Measurements from ENCODE around the gene CNTNAP2.

The CNTNAP2 gene

GRCh38 chr7:147304376-147304775, 1187.8 kb downstream of the CNTNAP2 start:
- DNase-seq: no peak

- no peak for DNase-seq
Measured at GRCh38 chr7:147305827-147306226, 1189.2 kb downstream of the CNTNAP2 start.

- DNase-seq: no peak
Measured at GRCh38 chr7:147308539-147308938, 1191.9 kb downstream of the CNTNAP2 start.

- no peak for DNase-seq
Measured at GRCh38 chr7:147311336-147311735, 1194.7 kb downstream of the CNTNAP2 start.

GRCh38 chr7:147321504-147321903, 1204.9 kb downstream of the CNTNAP2 start:
- DNase-seq: no peak

GRCh38 chr7:147332988-147333387, 1216.4 kb downstream of the CNTNAP2 start:
- DNase-seq: no peak

- no peak for DNase-seq
Measured at GRCh38 chr7:147363101-147363500, 1246.5 kb downstream of the CNTNAP2 start.

GRCh38 chr7:147376192-147376591, 1259.6 kb downstream of the CNTNAP2 start:
- DNase-seq: no peak

- DNase-seq: no peak
Measured at GRCh38 chr7:147380926-147381325, 1264.3 kb downstream of the CNTNAP2 start.

GRCh38 chr7:147394329-147394728, 1277.7 kb downstream of the CNTNAP2 start:
- DNase-seq: no peak

GRCh38 chr7:147400221-147400689, 1283.7 kb downstream of the CNTNAP2 start:
- DNase-seq: no peak

- DNase-seq: no peak
Measured at GRCh38 chr7:147400925-147401324, 1284.3 kb downstream of the CNTNAP2 start.

- no peak for DNase-seq
Measured at GRCh38 chr7:147405621-147406020, 1289.0 kb downstream of the CNTNAP2 start.

GRCh38 chr7:147406521-147407135, 1290.0 kb downstream of the CNTNAP2 start:
- DNase-seq: no peak

GRCh38 chr7:147411096-147411495, 1294.5 kb downstream of the CNTNAP2 start:
- no peak for DNase-seq

GRCh38 chr7:147412109-147412508, 1295.5 kb downstream of the CNTNAP2 start:
- no peak for DNase-seq

GRCh38 chr7:147412782-147413556, 1296.4 kb downstream of the CNTNAP2 start:
- no peak for DNase-seq

- DNase-seq: no peak
Measured at GRCh38 chr7:147413557-147413870, 1296.9 kb downstream of the CNTNAP2 start.

GRCh38 chr7:147415991-147416390, 1299.4 kb downstream of the CNTNAP2 start:
- DNase-seq: no peak

- DNase-seq: no peak
Measured at GRCh38 chr7:147418966-147419365, 1302.4 kb downstream of the CNTNAP2 start.

GRCh38 chr7:147423875-147424274, 1307.3 kb downstream of the CNTNAP2 start:
- DNase-seq: no peak

GRCh38 chr7:147428075-147428474, 1311.5 kb downstream of the CNTNAP2 start:
- no peak for DNase-seq

- no peak for DNase-seq
Measured at GRCh38 chr7:147429961-147430360, 1313.4 kb downstream of the CNTNAP2 start.

GRCh38 chr7:147432079-147432478, 1315.5 kb downstream of the CNTNAP2 start:
- no peak for DNase-seq

- DNase-seq: no peak
Measured at GRCh38 chr7:147432576-147432975, 1316.0 kb downstream of the CNTNAP2 start.
